GM12865 (cell line): ENCODE measurements around the gene ESR2.

Experiments
- DNase-seq: peaks from one replicate; pipeline ENCODE4 v3.0.0; 2010; ENCODE audit warnings: low read depth
- H3K4me3 ChIP-seq: 2 replicates; pipeline ENCODE4 v1.5.1; 2011; ENCODE audit warnings: mild to moderate bottlenecking, low read depth, low read length, control low read depth
- CTCF ChIP-seq: IDR thresholded peaks from 2 replicates; pipeline ENCODE4 v1.5.1; 2011; ENCODE audit warnings: low read length, control low read depth, low read depth, inconsistent platforms; ENCODE audit not compliant: insufficient read depth; ENCODE audit errors: missing control alignments

The ESR2 gene

GRCh38 chr14:64293976-64294671 lies at the start of gene ESR2:
Gene ESR2 (minus strand): TSS chr14:64294371. CDS start chr14:64282985, 11,386 bp downstream.
- peak; percentile 23 for TF ChIP-seq CTCF
- DNase-seq: peak; percentile 56
- peak within 1 kb of the TSS; percentile 45 for H3K4me3 ChIP-seq

GRCh38 chr14:64340560-64341196 lies 46.5 kb upstream of the ESR2 start:
- no peak for DNase-seq
- no peak overlapping the region for H3K4me3 ChIP-seq
- no peak for TF ChIP-seq CTCF

GRCh38 chr14:64338616-64339316 lies 44.6 kb upstream of the ESR2 start:
- H3K4me3 ChIP-seq: peak overlapping the region; percentile 88
- DNase-seq: peak; percentile 99
- TF ChIP-seq CTCF: no peak

GRCh38 chr14:64337888-64338615 lies 43.9 kb upstream of the ESR2 start:
- peak; percentile 60 for DNase-seq
- peak overlapping the region; percentile 88 for H3K4me3 ChIP-seq
- TF ChIP-seq CTCF: no peak

GRCh38 chr14:64329149-64329548 lies 35.0 kb upstream of the ESR2 start:
- H3K4me3 ChIP-seq: no peak overlapping the region
- DNase-seq: no peak
- TF ChIP-seq CTCF: no peak

GRCh38 chr14:64326502-64326901 lies 32.3 kb upstream of the ESR2 start:
- no peak for DNase-seq
- no peak for TF ChIP-seq CTCF
- no peak overlapping the region for H3K4me3 ChIP-seq
